Fibroblast of the aortic adventitia (primary cell): ENCODE measurements around the gene EML2. TPM values are rescaled to one million over a fixed set of nuclear protein-coding genes. Genes with fewer than 3 reads are reported as not detected.
"Not testable (repeated sequence)": the region's sequence is repeated elsewhere in the genome, so short reads cannot be mapped to it uniquely, and the experiment has no call there.

Source experiments
- DNase-seq: peaks from one replicate; pipeline ENCODE4 v3.0.0-alpha.2; 2010; ENCODE audit warnings: low read depth
- H3K4me3 ChIP-seq: 2 replicates; pipeline ENCODE4 v1.5.1; 2011; ENCODE audit warnings: low read depth, mild to moderate bottlenecking, control low read depth, low read length, moderate library complexity
- total RNA-seq: library from RNA; depleted of rRNA; stranded (reverse); fragments of >200 nt; gene quantifications from 2 replicates; pipeline ENCODE4 v1.2.3, GENCODE V29; 2012; ENCODE audit warnings: low replicate concordance
- TF ChIP-seq, protein P1 (sequence below): IDR thresholded peaks from 2 replicates; pipeline ENCODE4 v1.5.1; 2011; ENCODE audit warnings: mild to moderate bottlenecking, low read length, control low read depth, inconsistent platforms; ENCODE audit not compliant: insufficient read depth

Gene EML2
- total RNA-seq, 1 donor = 9.9 TPM

DNA sequence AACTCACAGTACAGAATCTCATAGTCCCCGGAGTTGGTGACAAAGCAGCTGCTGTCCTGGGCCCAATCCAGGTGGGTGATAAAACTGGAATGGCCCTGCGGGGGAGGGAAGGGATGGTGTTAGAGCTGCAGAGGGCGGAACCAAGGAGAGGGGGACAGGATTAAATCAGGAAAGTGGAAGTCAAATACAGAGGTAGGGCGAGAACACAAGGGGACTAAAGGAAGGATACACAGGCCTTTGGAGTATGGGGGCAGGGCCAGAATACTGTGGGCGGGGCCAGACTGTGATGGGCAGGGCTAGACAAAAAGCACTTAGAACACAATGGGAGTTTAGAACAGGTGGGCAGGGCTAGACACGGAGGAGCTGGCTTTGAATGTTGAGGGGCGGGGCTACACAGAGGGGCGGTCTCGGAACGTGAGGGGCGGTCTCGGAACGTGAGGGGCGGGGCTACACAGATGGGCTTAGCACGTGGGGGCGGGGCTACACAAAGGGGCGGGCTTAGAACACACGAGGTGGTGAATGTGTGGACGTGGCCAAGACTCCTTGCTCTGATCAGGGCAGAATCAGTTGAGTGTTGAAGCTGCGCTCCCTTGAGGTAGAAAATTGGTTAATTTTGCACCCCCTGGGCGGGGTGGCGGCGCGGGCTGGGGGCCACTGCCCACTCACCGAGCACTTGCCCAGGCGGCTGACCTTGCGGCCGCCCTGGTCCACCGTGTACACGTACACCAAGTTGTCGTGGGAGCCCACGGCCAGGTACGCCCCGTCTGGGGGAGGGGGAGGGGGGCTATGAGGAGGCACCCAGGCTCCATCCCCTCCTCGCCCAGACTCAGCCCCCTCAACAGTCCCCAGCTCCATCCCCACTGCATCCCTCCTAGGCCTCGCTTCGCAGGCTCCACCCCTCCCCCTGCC is 23.1 kb downstream of the EML2 start:
- peak; percentile 79 for DNase-seq
- H3K4me3 ChIP-seq = no peak overlapping the region
- TF ChIP-seq, protein P1, sequence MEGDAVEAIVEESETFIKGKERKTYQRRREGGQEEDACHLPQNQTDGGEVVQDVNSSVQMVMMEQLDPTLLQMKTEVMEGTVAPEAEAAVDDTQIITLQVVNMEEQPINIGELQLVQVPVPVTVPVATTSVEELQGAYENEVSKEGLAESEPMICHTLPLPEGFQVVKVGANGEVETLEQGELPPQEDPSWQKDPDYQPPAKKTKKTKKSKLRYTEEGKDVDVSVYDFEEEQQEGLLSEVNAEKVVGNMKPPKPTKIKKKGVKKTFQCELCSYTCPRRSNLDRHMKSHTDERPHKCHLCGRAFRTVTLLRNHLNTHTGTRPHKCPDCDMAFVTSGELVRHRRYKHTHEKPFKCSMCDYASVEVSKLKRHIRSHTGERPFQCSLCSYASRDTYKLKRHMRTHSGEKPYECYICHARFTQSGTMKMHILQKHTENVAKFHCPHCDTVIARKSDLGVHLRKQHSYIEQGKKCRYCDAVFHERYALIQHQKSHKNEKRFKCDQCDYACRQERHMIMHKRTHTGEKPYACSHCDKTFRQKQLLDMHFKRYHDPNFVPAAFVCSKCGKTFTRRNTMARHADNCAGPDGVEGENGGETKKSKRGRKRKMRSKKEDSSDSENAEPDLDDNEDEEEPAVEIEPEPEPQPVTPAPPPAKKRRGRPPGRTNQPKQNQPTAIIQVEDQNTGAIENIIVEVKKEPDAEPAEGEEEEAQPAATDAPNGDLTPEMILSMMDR = no peak

DNA sequence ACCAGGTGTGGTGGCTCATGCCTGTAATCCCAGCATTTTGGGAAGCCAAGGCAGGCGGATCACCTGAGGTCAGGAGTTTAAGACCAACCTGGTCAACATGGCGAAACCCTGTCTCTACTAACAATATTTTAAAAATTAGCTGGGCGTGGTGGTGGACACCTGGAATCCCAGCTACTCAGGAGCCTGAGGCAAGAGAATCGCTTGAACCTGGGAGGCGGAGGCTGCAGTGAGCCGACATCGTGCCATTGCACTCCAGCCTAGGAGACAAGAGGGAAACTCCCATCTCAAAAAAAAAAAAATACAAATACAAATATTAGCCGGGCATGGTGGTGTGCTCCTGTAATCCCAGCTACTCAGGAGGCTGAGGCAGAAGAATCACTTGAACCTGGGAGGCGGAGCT is 24.1 kb downstream of the EML2 start:
- not testable (repeated sequence) for DNase-seq

DNA sequence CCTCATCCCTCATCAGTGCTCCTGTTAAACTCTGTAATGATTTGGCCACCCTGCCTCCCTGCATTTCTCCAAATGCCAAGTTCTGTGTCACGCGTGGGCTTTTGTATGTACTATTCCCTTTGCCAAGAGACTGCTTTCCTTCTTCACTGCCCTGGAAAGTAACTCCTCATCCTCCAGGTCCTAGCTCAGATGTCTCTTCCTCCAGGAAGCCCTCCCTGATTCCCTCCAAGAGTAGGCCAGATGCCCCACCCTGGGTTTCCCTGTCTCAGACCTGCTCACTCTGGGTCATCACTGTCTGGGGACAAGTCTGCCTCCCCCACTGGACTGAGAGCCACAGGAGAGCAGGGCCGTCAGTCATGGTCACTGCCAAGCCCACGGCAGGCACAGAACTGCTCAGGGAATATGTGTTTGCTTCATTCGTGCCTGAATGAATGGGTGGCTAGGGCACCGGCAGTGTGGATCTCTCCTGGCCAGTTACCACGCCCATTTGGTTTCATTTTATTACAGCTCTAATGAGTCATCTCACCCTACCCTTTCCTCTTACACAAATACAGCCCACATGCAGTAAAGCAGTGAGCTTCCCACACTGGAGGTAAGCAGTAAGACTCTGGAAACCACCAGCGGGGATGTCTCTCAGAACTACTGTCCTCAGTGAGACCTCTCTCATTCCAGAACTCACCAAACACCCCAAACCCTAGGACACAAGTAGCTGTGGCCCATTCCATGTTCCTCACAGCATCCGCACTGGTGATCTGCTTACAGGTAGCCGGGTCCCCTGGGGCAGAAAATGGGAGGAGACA is 25.1 kb downstream of the EML2 start:
- no peak overlapping the region for H3K4me3 ChIP-seq
- TF ChIP-seq, protein P1 = no peak
- peak; percentile 87 for DNase-seq

More for the DNA sequence above, 24.1 kb downstream of the EML2 start:
- H3K4me3 ChIP-seq = not testable (repeated sequence)

DNA sequence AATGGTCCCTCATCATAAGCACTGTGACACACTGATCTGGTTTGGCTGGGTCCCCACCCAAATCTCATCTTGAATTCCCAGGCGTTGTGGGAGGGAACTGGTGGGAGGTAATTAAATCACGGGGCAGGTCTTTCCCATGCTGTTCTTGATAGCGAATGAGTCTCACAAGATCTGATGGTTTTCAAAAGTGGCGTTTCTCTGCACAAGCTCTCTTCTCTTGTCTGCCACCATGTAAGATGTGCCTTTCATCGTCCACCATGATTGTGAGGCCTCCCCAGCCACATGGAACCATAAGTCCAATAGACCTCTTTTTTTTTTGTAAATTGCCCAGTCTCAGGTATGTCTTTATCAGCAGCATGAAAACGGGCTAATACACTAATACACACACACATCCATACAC is 30.2 kb downstream of the EML2 start:
- TF ChIP-seq, protein P1 = no peak
- DNase-seq = no peak
- no peak overlapping the region for H3K4me3 ChIP-seq

DNA sequence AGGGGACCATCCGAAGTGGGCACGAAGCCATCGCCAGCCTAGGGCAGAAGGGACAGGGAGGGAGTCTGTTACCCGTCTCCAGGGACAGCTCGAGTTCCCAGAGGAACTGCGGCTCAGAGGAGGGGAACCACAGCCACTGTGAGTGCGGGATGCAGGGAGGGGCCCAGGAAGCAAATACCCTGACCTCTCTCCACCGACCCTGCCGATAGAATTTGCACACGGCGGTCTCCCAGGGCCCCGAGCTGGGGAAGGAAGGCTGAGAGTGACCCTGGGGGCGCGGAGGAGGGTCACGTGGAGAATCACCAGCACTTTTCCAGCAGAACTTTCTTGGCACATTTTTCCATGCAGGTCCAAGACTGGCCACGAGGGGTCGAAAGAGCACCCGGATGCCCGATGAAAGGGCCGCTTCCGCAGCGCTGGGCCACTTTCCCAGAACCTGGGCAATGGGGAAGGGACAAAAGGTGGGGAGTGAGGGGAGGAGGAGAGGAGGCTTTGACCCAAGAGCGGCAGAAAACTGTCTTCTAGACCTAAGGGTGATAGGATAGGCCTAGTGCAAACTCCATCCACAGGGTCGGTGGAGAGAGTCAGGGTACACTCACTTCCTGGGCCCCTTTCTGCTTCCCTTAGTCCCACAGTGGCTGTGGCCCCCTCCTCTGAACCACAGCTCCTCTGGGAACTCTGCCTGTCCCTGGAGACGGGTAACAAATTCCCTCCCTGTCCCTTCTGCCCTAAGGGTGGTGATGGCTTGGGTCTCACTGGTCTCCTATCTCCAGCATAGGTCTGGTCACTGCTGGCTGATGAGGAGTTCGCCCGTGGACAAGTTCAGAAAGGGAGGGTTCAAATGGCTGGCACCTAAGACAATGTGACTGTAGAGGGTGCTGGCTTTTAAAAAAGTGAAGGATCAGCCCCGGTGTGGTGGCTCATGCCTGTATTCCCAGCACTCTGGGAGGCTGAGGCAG is 31.8 kb downstream of the EML2 start:
- peak overlapping the region; percentile 54 for H3K4me3 ChIP-seq
- peak; percentile 76 for DNase-seq
- TF ChIP-seq, protein P1 = peak; percentile 97

DNA sequence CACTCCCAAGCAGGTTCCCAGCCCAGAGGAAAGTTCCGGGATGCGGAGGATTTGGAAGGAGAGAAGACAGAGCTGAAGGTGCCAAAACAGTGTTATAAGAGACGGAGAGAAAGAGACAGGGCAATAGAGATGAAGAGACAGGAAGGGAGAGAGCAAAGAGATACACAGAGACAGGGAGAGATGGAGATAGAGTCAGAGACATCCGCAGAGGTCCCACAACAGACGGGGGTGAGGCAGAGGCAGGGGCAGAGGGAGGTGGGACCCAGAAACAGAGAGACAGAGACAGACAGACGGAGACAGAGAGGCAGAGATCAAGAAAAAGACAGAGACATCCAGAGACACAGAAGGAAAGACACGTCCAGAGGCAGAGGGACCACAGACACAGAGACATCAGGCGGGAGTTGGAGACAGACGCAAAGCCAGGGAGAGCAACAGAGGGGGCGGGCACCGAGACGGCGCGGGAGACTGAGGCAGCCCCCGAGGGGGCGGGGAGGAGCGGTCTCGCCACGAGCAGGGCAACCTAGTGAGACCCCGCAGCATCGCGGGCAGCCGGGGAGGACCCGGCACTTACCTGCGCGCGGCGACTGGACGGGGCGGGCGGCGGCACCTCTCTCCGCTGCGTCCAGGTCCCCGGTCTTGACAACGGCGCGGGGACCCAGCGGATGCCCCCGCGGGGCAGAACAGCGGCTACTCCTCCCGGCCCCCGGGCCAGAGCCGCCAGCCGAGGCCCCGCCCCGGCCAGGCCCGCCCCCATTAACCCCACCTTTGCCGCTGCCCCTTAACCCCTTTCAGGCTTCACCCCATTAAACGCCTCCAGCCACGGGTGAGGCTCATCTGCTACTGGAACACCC is 37.4 kb downstream of the EML2 start, which contains the start of gene GPR4:
Gene GPR4, minus strand, starts transcription at position 689 of the 851 bp plus-strand sequence. CDS start 10,346 bp downstream, outside the sequence.
- TF ChIP-seq, protein P1 = no peak
- H3K4me3 ChIP-seq = peak within 1 kb of the TSS; percentile 78

More for the DNA sequence above, 37.4 kb downstream of the EML2 start, which contains the start of gene GPR4:
- no peak for DNase-seq
